Right lobe of liver (tissue), 6 donors: ENCODE measurements around the gene TIMM23. TPM values are rescaled to one million over a fixed set of nuclear protein-coding genes. Genes with fewer than 3 reads are reported as not detected.
A peak's percentile ranks its signal among the peaks of the same experiment; 100 is the strongest.
"Not testable (repeated sequence)": the region's sequence is repeated elsewhere in the genome, so short reads cannot be mapped to it uniquely, and the experiment has no call there.

Experiments
- ATAC-seq, 4 donors: fragments of 200-7000 bp; cut with Tn5 transposase; one replicate each; pipeline ENCODE4 v1.9.1; 2020; ENCODE audit warnings: mild to moderate bottlenecking in 4 of 4, moderate library complexity in 4 of 4
- DNase-seq, 3 donors: peaks; one replicate each; pipeline ENCODE4 v3.0.0-alpha.2; 2020
- H3K27ac ChIP-seq, 3 donors: fragments of 200-600 bp; one replicate each; pipeline ENCODE4 v1.8.0; 2022
- H3K27me3 ChIP-seq, 2 donors: fragments of 200-600 bp; one replicate each; pipeline ENCODE4 v1.8.0; 2022
- H3K36me3 ChIP-seq, 4 donors: fragments of 200-600 bp; sonication (generic) in 1 of 4; one replicate each; pipeline versions ENCODE4 v1.5.1 to v1.8.0; 2017 to 2022; ENCODE audit warnings: control low read depth in 1 of 4
- H3K4me1 ChIP-seq, 4 donors: fragments of 200-600 bp; sonication (generic) in 1 of 4; one replicate each; pipeline versions ENCODE4 v1.5.1 to v1.8.0; 2017 to 2022; ENCODE audit warnings: control low read depth in 1 of 4
- H3K4me3 ChIP-seq, 3 donors: fragments of 200-600 bp; one replicate each; pipeline ENCODE4 v1.8.0; 2022
- H3K9me3 ChIP-seq, 4 donors: fragments of 200-600 bp; sonication (generic) in 1 of 4; one replicate each; pipeline versions ENCODE4 v1.5.1 to v1.8.0; 2017 to 2022; ENCODE audit warnings: control low read depth in 1 of 4
- CTCF ChIP-seq, 4 donors: fragments of 200-600 bp in 3 of 4; fragments of 450-650 bp in 1 of 4; IDR thresholded peaks; one replicate each; pipeline versions ENCODE4 v1.5.1 to v1.8.0; 2016 to 2022; ENCODE audit warnings: antibody characterized with exemption in 4 of 4, mild to moderate bottlenecking in 2 of 4
- POLR2A ChIP-seq: fragments of 450-650 bp; IDR thresholded peaks from one replicate; pipeline ENCODE4 v1.6.1; 2017; ENCODE audit warnings: antibody characterized with exemption, mild to moderate bottlenecking
- WGBS: methylation state at CpG from one replicate; pipeline ENCODE4 v1.1.6; 2018; ENCODE audit warnings: low coverage, low lambda C conversion rate; ENCODE audit not compliant: insufficient coverage; ENCODE audit errors: missing lambda C conversion rate; 5-methylcytosine and 5-hydroxymethylcytosine counted together
- intact Hi-C, 2 donors: fragments of 100-400 bp; cut with DNase I; formaldehyde crosslinking; loops; one replicate each; pipeline versions ENCODE4 v1.11.2 to v1.14.1; 2022
- total RNA-seq, 6 experiments: library from RNA; depleted of rRNA in 2 of 6; stranded (reverse); fragments of >200 nt in 2 of 6; fragmentation: NEBNext Ultra II Directional in 3 of 6; extraction: Animal tissue kit (Norgen Biotek cat#: 25700) in 3 of 6; gene quantifications; one replicate each; pipeline versions ENCODE4 v1.1.0 to v1.2.4, GENCODE V29; 2016 to 2023
- donor health status: DM: no; HTN: yes; CAD: no.
- donor health status: DM: no; HTN: no; CAD: no.
- donor health status: DM: no; HTN: no; CAD: no.
- donor health status: DM: no; HTN: yes; CAD: no.
- donor health status: DM: no; HTN: yes; CAD: no.

TIMM23 gene
- total RNA-seq, 6 experiments from 2014 or later: 22.2 to 65.7 (median 30.3) TPM

GRCh38 chr10:46040004-46040403 is 67.7 kb downstream of the TIMM23 start:
- H3K36me3 ChIP-seq: no peaks in the 10 kb centered on the region
- no peaks in the 10 kb centered on the region for H3K27me3 ChIP-seq
- no peak overlapping the region for H3K4me3 ChIP-seq
- TF ChIP-seq POLR2A (no peak), CTCF (IDR thresholded peaks at IDR 0.05) (no peak)
- H3K27ac ChIP-seq: no peak overlapping the region
- H3K9me3 ChIP-seq: no peaks in the 10 kb centered on the region
- WGBS: 66% methylated on average over 3 of the region's 3 CpGs
- intact Hi-C loops: no loop called here
- H3K4me1 ChIP-seq: peaks cover 0 to 16% (median 7%) of the 10 kb centered on the region in 4 donors
- ATAC-seq (no peak), DNase-seq (no peak)

- no peak for ATAC-seq
- no peak overlapping the region for H3K27ac ChIP-seq
These were observed 70.2 kb downstream of the TIMM23 start for GRCh38 chr10:46042527-46042926.

GRCh38 chr10:46046261-46046660 is 74.0 kb downstream of the TIMM23 start, which contains the start of gene MSMB:
TSS of gene MSMB (minus strand) at chr10:46046269. CDS start at chr10:46046237, 32 bp downstream.
- H3K9me3 ChIP-seq: no peaks in the 10 kb centered on the region
- WGBS: 89% methylated on average over 7 of the region's 7 CpGs
- ATAC-seq (no peak), DNase-seq (no peak)
- no peak within 1 kb of the TSS for H3K4me3 ChIP-seq
- H3K4me1 ChIP-seq: no peaks in the 10 kb centered on the region
- H3K36me3 ChIP-seq: no peaks in the 10 kb centered on the region
- intact Hi-C loops: no loop called here
- H3K27me3 ChIP-seq: no peaks in the 10 kb centered on the region
- H3K27ac ChIP-seq: no peak within 1 kb of the TSS
- TF ChIP-seq POLR2A: no peak

More at GRCh38 chr10:46042527-46042926, 70.2 kb downstream of the TIMM23 start:
- WGBS: 42% methylated on average over 4 of the region's 4 CpGs
- no peaks in the 10 kb centered on the region for H3K36me3 ChIP-seq
- DNase-seq: no peak
- no peaks in the 10 kb centered on the region for H3K9me3 ChIP-seq
- H3K27me3 ChIP-seq: no peaks in the 10 kb centered on the region
- H3K4me1 ChIP-seq: no peaks in the 10 kb centered on the region
- intact Hi-C loops: no loop called here
- H3K4me3 ChIP-seq: no peak overlapping the region
- TF ChIP-seq CTCF (IDR thresholded peaks at IDR 0.05): no peak
- TF ChIP-seq POLR2A: no peak

- no peak for TF ChIP-seq POLR2A
- peak in 2 of 4 donors; percentile 19 to 29 for TF ChIP-seq CTCF (IDR thresholded peaks at IDR 0.05)
- ATAC-seq: peak; percentile 89 to 97 (median 94)
- Histone ChIP-seq H3K27me3 (no peaks in the 10 kb centered on the region), H3K9me3 (no peaks in the 10 kb centered on the region), H3K27ac (no peak overlapping the region), H3K4me1 (no peaks in the 10 kb centered on the region), H3K4me3 (no peak overlapping the region), H3K36me3 (no peaks in the 10 kb centered on the region)
- 10% methylated on average over 2 of the region's 2 CpGs for WGBS
- DNase-seq: peak in 2 of 3 donors; percentile 39 to 55
- intact Hi-C loops: no loop called here
These were observed 75.9 kb downstream of the TIMM23 start for GRCh38 chr10:46048152-46048551.

- 84% methylated on average over 10 of the region's 11 CpGs for WGBS
- H3K27me3 ChIP-seq, H3K36me3 ChIP-seq, H3K27ac ChIP-seq, intact Hi-C loops, H3K4me3 ChIP-seq, H3K9me3 ChIP-seq, H3K4me1 ChIP-seq, ATAC-seq: not testable (repeated sequence)
- peak in 1 of 3 donors; percentile 20 for DNase-seq
These were observed 77.2 kb downstream of the TIMM23 start for GRCh38 chr10:46049497-46049831.
